Osteoblast (primary cell): ENCODE results near the gene OR13J1. TPM values are rescaled to one million over a fixed set of nuclear protein-coding genes. Genes with fewer than 3 reads are reported as not detected.

Source experiments
- DNase-seq: peaks from one replicate; pipeline ENCODE4 v3.0.0; 2011; ENCODE audit warnings: low spot score, mixed read lengths; ENCODE audit not compliant: insufficient read length; ENCODE audit errors: missing footprints
- H2AFZ ChIP-seq: 2 replicates; pipeline ENCODE4 v1.6.0; 2011; ENCODE audit warnings: mild to moderate bottlenecking, low read length
- H3K27ac ChIP-seq: 2 replicates; pipeline ENCODE4 v1.5.1; 2011; ENCODE audit warnings: mild to moderate bottlenecking, low read depth, low read length, moderate library complexity
- H3K27me3 ChIP-seq: 2 replicates; pipeline ENCODE4 v1.6.0; 2012; ENCODE audit warnings: mild to moderate bottlenecking, control low read depth, inconsistent platforms, low read length, moderate library complexity; ENCODE audit not compliant: insufficient read depth
- H3K36me3 ChIP-seq: 2 replicates; pipeline ENCODE4 v1.5.1; 2011; ENCODE audit warnings: mild to moderate bottlenecking, low read length, control low read depth, moderate library complexity; ENCODE audit not compliant: insufficient read depth
- H3K4me1 ChIP-seq: 2 replicates; pipeline ENCODE4 v1.5.1; 2011; ENCODE audit warnings: mild to moderate bottlenecking, low read length, control low read depth, moderate library complexity; ENCODE audit not compliant: insufficient read depth
- H3K4me2 ChIP-seq: 2 replicates; pipeline ENCODE4 v1.6.0; 2011; ENCODE audit warnings: mild to moderate bottlenecking, low read length; ENCODE audit not compliant: insufficient read depth
- H3K4me3 ChIP-seq: fragments of 200-600 bp; sonication (generic); 3 replicates; pipeline ENCODE4 v1.5.1; 2012; ENCODE audit warnings: mild to moderate bottlenecking, low read length, inconsistent platforms; ENCODE audit not compliant: insufficient read depth
- H3K79me2 ChIP-seq: 2 replicates; pipeline ENCODE4 v1.6.0; 2012; ENCODE audit warnings: mild to moderate bottlenecking, low read length, control low read depth, inconsistent platforms; ENCODE audit not compliant: insufficient read depth
- H3K9me3 ChIP-seq: 2 replicates; pipeline ENCODE4 v1.5.1; 2011; ENCODE audit warnings: low read depth, low read length, control low read depth
- H4K20me1 ChIP-seq: 2 replicates; pipeline ENCODE4 v1.6.0; 2012; ENCODE audit warnings: mild to moderate bottlenecking, low read length, control low read depth; ENCODE audit not compliant: insufficient read depth
- total RNA-seq: library from RNA; depleted of rRNA; stranded (reverse); fragments of >200 nt; gene quantifications from 2 replicates; pipeline ENCODE4 v1.2.3, GENCODE V29; 2012
- TF ChIP-seq, protein P1 (sequence below): IDR thresholded peaks from 2 replicates; pipeline ENCODE4 v1.5.1; 2011; ENCODE audit warnings: mild to moderate bottlenecking, low read depth, low read length, moderate library complexity; ENCODE audit errors: extremely low read depth

The OR13J1 gene
- total RNA-seq, 1 donor: not detected

- Histone ChIP-seq H4K20me1 (no peaks in the 10 kb centered on the region), H3K27ac (peak within 1 kb of the TSS; percentile 65), H3K4me2 (peak within 1 kb of the TSS; percentile 88), H3K4me3 (peak within 1 kb of the TSS; percentile 80), H3K36me3 (no peaks in the 10 kb centered on the region), H3K79me2 (peaks cover 6% of the 10 kb centered on the region), H3K27me3 (no peaks in the 10 kb centered on the region), H3K4me1 (peaks cover 36% of the 10 kb centered on the region), H2AFZ (peak within 1 kb of the TSS; percentile 93), H3K9me3 (no peaks in the 10 kb centered on the region)
- TF ChIP-seq, protein P1, sequence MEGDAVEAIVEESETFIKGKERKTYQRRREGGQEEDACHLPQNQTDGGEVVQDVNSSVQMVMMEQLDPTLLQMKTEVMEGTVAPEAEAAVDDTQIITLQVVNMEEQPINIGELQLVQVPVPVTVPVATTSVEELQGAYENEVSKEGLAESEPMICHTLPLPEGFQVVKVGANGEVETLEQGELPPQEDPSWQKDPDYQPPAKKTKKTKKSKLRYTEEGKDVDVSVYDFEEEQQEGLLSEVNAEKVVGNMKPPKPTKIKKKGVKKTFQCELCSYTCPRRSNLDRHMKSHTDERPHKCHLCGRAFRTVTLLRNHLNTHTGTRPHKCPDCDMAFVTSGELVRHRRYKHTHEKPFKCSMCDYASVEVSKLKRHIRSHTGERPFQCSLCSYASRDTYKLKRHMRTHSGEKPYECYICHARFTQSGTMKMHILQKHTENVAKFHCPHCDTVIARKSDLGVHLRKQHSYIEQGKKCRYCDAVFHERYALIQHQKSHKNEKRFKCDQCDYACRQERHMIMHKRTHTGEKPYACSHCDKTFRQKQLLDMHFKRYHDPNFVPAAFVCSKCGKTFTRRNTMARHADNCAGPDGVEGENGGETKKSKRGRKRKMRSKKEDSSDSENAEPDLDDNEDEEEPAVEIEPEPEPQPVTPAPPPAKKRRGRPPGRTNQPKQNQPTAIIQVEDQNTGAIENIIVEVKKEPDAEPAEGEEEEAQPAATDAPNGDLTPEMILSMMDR: no peak
- DNase-seq: peak; percentile 99
Observed at GRCh38 chr9:35829084-35829763, 41.0 kb downstream of the OR13J1 start, which contains the start of gene TMEM8B. Gene TMEM8B (plus strand): TSS chr9:35829228. CDS start chr9:35829448, 220 bp downstream.

- H3K4me2 ChIP-seq: peak within 1 kb of the TSS; percentile 88
- TF ChIP-seq, protein P1: no peak
- peak; percentile 66 for DNase-seq
- H3K27ac ChIP-seq: peak within 1 kb of the TSS; percentile 65
- H4K20me1 ChIP-seq: no peaks in the 10 kb centered on the region
- no peaks in the 10 kb centered on the region for H3K9me3 ChIP-seq
- H3K36me3 ChIP-seq: no peaks in the 10 kb centered on the region
- H3K27me3 ChIP-seq: no peaks in the 10 kb centered on the region
- H3K79me2 ChIP-seq: peaks cover 6% of the 10 kb centered on the region
- H2AFZ ChIP-seq: peak within 1 kb of the TSS; percentile 93
- peaks cover 30% of the 10 kb centered on the region for H3K4me1 ChIP-seq
- peak within 1 kb of the TSS; percentile 80 for H3K4me3 ChIP-seq
Observed at GRCh38 chr9:35828716-35829083, 41.5 kb downstream of the OR13J1 start, which contains the start of gene FAM221B. Gene FAM221B (minus strand): TSS chr9:35828732. CDS start chr9:35826161, 2,571 bp downstream.

- peak; percentile 95 for DNase-seq
- TF ChIP-seq, protein P1: no peak
- H3K4me3 ChIP-seq: no peak overlapping the region
- H3K9me3 ChIP-seq: no peaks in the 10 kb centered on the region
- H3K4me2 ChIP-seq: no peak overlapping the region
- peaks cover 6% of the 10 kb centered on the region for H3K79me2 ChIP-seq
- no peaks in the 10 kb centered on the region for H3K36me3 ChIP-seq
- no peaks in the 10 kb centered on the region for H4K20me1 ChIP-seq
- peak overlapping the region; percentile 11 for H2AFZ ChIP-seq
- no peaks in the 10 kb centered on the region for H3K27me3 ChIP-seq
- peak overlapping the region; percentile 27 for H3K27ac ChIP-seq
- peaks cover 26% of the 10 kb centered on the region for H3K4me1 ChIP-seq
Observed at GRCh38 chr9:35827486-35827885, 42.7 kb downstream of the OR13J1 start.

DNA sequence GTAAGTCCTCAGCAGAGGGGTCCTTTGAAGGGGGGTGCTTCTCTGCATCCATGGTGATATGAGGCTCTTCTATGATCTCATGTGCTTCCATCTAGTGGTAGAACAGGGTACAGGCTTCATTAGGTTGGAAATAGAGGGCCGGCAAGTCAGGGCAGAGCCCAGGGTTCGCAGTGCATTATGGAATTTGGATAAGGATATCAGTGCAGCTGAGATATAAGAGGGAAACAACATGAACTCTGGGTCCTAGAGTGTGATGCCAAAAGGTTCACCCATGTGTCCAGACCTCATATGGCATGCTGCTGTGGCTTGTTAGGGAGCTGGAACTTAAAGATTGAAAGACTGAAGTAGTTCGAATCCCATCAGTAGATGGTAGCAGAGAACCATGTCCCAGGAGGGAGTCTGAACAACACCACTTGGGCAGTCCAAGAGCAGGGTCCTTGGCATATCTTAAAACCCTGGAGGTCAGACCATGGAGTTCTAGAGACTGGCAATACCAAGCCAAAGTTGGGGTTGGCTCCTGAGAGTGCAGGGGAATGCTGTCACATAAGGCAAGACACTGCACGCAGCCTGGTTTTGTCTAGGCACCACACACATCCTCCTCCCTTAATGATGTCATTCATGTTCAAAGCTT is 44.0 kb downstream of the OR13J1 start:
- Histone ChIP-seq H4K20me1 (no peaks in the 10 kb centered on the region), H3K4me1 (peaks cover 26% of the 10 kb centered on the region), H3K36me3 (no peaks in the 10 kb centered on the region), H3K9me3 (no peaks in the 10 kb centered on the region), H3K27ac (peak overlapping the region; percentile 4), H3K4me3 (no peak overlapping the region), H3K79me2 (peaks cover 6% of the 10 kb centered on the region), H2AFZ (peak overlapping the region; percentile 93), H3K27me3 (no peaks in the 10 kb centered on the region), H3K4me2 (peak overlapping the region; percentile 77)
- peak; percentile 88 for DNase-seq
- TF ChIP-seq, protein P1: peak; percentile 86
